ENCODE measurements around the gene LMX1A.

Gene LMX1A

DNA sequence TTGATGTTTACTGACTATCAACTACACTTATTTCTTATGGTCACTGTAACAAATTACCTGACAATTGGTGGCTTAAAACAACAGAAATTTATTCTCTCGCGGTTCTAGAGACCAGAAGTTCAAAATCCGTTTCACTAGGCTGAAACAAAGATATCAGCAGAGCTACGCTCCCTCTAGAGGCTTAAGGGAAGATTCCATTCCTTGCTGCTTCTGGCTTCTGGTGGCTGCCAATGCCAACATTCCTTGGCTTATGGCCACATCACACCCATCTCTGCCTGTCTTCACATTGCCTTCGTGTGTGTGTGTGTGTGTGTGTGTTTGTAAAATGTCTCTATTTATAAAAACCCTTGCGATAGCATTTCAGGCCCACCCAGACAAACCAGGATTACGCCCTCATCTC is 66.4 kb downstream of the LMX1A start:
- no peak for DNase-seq (ENCODE audit: low read depth, low spot score)
- TF ChIP-seq CTCF (IDR thresholded peaks at IDR 0.05; ENCODE audit: insufficient read depth, low read length, missing control alignments) = no peak
- CTCF ChIA-PET = no interaction called here
- POLR2A ChIA-PET = no interaction called here
- no peak overlapping the region for H3K4me3 ChIP-seq (ENCODE audit: low read depth, low read length)

DNA sequence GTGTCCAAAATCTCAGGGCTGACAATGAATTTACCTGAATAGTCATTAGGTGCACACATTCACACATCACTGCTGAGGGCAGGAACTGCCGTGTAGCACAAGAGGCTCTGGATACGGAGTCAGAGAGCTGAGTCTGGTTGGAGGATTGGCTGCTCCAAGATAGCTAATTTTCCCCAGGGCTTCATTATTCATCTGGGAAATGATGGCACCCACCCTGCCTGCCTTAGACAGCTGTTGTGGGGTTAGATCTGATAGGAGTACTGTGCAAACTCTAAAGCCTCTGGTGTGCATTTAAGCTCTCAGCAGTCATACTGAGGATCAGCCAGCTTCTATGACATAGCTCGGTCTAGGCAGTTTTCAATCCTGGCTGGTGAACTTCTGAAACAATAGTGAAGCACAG is 67.0 kb downstream of the LMX1A start:
- TF ChIP-seq CTCF (IDR thresholded peaks at IDR 0.05; ENCODE audit: insufficient read depth, low read length, missing control alignments) = no peak
- CTCF ChIA-PET = no interaction called here
- no peak overlapping the region for H3K4me3 ChIP-seq (ENCODE audit: low read depth, low read length)
- POLR2A ChIA-PET = no interaction called here
- no peak for DNase-seq (ENCODE audit: low read depth, low spot score)

GRCh38 chr1:165288350-165289120 is 68.0 kb downstream of the LMX1A start:
- TF ChIP-seq CTCF (IDR thresholded peaks at IDR 0.05; ENCODE audit: insufficient read depth, low read length, missing control alignments) = no peak
- no peak for DNase-seq (ENCODE audit: low read depth, low spot score)
- ChIA-PET CTCF (no interaction called here), POLR2A (no interaction called here)
- no peak overlapping the region for H3K4me3 ChIP-seq (ENCODE audit: low read depth, low read length)

DNA sequence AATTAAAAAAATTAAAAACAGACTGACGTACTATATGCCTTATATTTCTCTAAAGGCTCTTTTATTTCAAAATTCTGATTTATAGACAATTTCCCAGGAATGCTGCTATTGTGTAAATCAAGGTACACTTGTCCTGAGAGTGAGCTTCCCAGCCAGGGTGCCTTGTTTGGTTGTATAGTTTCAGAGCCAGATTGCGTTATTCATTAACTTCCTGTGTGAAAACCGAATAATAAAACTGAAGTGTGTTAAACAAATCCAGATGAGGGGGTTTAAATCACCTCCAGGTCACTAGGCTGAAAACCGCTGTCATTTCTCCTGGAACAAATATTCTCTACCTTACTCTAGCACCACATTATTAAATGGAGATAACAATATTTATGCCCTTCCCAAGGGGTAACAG is 68.7 kb downstream of the LMX1A start:
- no peak for TF ChIP-seq CTCF (IDR thresholded peaks at IDR 0.05; ENCODE audit: insufficient read depth, low read length, missing control alignments)

GRCh38 chr1:165287329-165287728 is 69.2 kb downstream of the LMX1A start:
- no peak overlapping the region for H3K4me3 ChIP-seq (ENCODE audit: low read depth, low read length)
- no peak for DNase-seq (ENCODE audit: low read depth, low spot score)
- POLR2A ChIA-PET = no interaction called here
- TF ChIP-seq CTCF (IDR thresholded peaks at IDR 0.05; ENCODE audit: insufficient read depth, low read length, missing control alignments) = no peak
- CTCF ChIA-PET = no interaction called here

More for the DNA sequence above, 68.7 kb downstream of the LMX1A start:
- no peak for DNase-seq (ENCODE audit: low read depth, low spot score)
- CTCF ChIA-PET = no interaction called here
- POLR2A ChIA-PET = no interaction called here
- no peak overlapping the region for H3K4me3 ChIP-seq (ENCODE audit: low read depth, low read length)

- ChIA-PET POLR2A (no interaction called here), CTCF (no interaction called here)
- no peak for DNase-seq (ENCODE audit: low read depth, low spot score)
- TF ChIP-seq CTCF (IDR thresholded peaks at IDR 0.05; ENCODE audit: insufficient read depth, low read length, missing control alignments) = no peak
- no peak overlapping the region for H3K4me3 ChIP-seq (ENCODE audit: low read depth, low read length)
These were observed 72.1 kb downstream of the LMX1A start for GRCh38 chr1:165284454-165284853.
